MM.1S (cell line): ENCODE results near the gene GPSM1.

ENCODE experiments used
- EZH2 ChIP-seq: fragments of 300-600 bp; sonication (generic); optimal IDR thresholded peaks from 2 replicates; pipeline ENCODE3; 2017; ENCODE audit warnings: low read depth, mild to moderate bottlenecking, antibody characterized with exemption, low read length, mixed read lengths
- EZH2phosphoT487 ChIP-seq: fragments of 300-600 bp; sonication (generic); IDR thresholded peaks from 2 replicates; pipeline ENCODE4 v1.6.1; 2018; ENCODE audit warnings: antibody characterized with exemption, low read length
- TF ChIP-seq, protein P1 (sequence below): fragments of 300-600 bp; sonication (generic); IDR thresholded peaks from 2 replicates; pipeline ENCODE4 v1.5.1; 2016; ENCODE audit warnings: antibody characterized with exemption, low read length, mixed read lengths

DNA sequence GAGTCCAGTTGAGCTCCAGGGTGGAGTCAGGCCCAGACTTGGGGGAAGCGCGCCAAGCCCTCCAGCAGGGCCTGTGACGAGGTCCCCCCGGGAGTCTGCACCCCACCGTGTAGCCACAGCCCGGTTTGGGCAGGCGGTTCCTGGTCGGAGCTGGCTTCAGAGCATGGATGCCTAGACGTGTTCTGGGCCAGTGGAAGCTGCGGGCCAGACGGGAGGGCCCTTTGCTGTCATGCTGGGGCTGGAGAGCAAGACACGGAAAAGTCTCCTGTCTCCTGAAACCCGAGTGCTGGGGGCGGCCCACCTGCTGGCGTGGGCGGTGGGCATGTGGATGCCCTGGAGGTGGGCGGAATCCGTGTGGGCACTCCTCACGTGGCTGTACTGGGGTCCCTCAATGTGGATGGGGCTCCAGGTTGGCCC is 1.9 kb downstream of the GPSM1 start:
- TF ChIP-seq, protein P1, sequence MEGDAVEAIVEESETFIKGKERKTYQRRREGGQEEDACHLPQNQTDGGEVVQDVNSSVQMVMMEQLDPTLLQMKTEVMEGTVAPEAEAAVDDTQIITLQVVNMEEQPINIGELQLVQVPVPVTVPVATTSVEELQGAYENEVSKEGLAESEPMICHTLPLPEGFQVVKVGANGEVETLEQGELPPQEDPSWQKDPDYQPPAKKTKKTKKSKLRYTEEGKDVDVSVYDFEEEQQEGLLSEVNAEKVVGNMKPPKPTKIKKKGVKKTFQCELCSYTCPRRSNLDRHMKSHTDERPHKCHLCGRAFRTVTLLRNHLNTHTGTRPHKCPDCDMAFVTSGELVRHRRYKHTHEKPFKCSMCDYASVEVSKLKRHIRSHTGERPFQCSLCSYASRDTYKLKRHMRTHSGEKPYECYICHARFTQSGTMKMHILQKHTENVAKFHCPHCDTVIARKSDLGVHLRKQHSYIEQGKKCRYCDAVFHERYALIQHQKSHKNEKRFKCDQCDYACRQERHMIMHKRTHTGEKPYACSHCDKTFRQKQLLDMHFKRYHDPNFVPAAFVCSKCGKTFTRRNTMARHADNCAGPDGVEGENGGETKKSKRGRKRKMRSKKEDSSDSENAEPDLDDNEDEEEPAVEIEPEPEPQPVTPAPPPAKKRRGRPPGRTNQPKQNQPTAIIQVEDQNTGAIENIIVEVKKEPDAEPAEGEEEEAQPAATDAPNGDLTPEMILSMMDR: no peak
- TF ChIP-seq EZH2phosphoT487 (no peak), EZH2 (no peak)
